Epithelial cell of prostate (primary cell): ENCODE results near the gene FBXL22.

Source experiments
- DNase-seq: peaks from one replicate; pipeline ENCODE4 v3.0.0-alpha.2; 2011; ENCODE audit warnings: low read depth, low spot score
- H3K27ac ChIP-seq: fragments of 450-650 bp; 2 replicates; pipeline ENCODE4 v1.5.1; 2017; ENCODE audit warnings: mild to moderate bottlenecking

Gene FBXL22, protein sequence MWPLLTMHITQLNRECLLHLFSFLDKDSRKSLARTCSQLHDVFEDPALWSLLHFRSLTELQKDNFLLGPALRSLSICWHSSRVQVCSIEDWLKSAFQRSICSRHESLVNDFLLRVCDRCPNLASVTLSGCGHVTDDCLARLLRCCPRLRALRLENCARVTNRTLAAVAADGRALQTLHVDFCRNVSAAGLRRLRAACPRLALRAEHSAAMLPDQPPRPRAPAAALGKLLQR

DNA sequence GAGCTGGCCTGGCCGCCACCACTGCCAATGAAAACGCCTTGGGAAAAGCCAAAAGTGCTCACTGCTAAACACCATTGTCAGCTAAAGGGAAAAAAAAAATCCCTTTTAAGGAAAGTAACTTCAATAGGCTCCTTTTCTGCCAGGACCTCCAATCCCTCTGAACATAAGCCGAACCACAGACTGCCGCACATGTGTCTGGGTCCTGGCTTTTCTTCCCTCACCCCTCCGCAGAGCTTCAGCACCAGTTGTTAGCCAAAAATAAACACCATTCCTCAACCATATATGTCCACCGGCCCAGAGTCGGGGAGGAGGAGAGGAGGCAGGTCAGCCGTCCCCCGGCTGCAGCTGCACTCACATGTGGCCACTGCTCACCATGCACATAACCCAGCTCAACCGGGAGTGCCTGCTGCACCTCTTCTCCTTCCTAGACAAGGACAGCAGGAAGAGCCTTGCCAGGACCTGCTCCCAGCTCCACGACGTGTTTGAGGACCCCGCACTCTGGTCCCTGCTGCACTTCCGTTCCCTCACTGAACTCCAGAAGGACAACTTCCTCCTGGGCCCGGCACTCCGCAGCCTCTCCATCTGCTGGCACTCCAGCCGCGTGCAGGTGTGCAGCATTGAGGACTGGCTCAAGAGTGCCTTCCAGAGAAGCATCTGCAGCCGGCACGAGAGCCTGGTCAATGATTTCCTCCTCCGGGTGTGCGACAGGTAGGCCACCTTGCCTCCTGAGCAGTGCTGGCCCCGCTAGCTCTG is at the start of gene FBXL22:
TSS of gene FBXL22 (plus strand) at position 350 of the 753 bp plus-strand sequence. CDS start at position 356, 6 bp downstream.
- H3K27ac ChIP-seq: no peak within 1 kb of the TSS
- DNase-seq: no peak

DNA sequence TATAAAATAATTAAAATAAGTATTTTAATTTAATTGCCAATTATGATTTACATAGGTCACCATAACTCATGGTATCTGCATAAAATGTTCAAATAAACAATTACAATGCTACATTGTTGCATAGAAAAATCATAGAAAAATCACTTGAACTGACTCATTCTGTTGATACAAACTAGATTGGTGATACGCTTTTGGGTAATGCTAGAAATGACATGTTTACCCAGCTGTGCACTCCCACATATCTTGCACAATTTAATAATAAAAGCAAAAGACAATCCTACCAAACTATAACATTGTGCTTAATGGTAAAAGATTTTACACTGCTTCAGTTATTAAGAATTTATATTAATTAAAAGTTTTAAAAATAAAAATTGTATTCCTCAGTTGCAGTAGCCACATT is 45.8 kb upstream of the FBXL22 start:
- no peak for DNase-seq
- H3K27ac ChIP-seq: no peak overlapping the region

DNA sequence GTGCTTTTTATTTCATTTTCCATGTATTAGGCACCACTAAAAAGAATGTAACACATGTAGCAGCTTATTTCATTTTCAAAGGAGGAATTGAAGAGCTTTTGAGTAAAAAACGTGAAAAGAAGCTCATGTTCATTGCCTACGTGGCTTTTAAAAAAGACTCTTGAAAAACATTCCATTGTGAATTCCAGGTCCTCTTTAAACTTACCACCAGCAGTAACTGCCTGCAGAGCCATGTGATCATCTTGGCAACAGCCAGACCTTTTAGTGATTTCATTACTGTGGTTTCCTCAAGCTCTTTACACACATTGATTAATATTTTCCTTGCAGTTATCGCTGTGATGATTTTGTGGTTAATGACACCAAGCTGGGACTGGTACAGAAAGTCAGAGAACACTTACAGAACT is 43.8 kb upstream of the FBXL22 start:
- peak; percentile 75 for DNase-seq
- H3K27ac ChIP-seq: peak overlapping the region; percentile 35

DNA sequence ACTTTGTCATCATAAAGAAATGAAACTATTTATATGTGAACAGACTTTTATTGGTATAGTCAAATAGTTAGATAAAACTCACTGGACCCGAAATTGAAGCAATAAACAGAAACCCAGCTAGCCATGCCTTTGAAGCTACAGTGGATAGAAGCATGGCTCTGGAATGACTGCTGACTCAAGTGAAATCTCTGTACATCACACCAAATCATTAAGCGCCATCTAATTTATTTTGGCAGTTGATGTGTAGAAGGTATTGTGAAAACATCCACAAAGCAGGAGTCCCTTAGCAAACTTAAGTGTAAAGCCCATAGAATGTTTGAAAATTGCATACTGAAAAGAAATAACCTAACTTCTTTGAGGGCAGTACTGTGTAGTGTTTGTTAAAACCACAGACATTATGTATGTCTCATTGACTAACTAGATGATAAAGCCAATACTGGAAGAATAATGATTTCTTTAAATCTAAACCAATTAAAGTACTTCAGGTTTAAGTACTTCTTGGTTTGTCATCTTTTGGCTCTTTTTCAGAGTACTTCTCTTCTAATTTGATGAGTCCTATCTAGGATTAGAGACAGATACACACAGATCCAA is 42.8 kb upstream of the FBXL22 start:
- no peak overlapping the region for H3K27ac ChIP-seq
- no peak for DNase-seq

DNA sequence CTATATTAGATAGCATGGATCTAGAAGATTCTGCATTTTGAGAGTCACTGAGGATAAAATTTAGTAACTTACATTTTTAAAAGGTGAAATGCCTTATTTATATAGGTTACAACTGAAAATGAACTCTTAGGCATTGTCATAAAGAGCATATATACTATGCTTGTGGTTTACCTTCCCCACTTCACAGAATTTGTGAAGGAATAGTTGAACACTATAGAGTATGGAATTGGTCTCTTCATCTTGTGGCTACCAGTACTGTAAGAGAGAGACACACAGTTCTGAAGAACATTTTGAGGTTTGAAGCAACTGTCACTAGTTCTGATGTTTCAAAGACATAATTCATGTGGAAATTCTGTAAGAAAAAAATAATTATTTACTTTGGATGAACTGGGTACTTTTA is 41.7 kb upstream of the FBXL22 start:
- no peak overlapping the region for H3K27ac ChIP-seq
- no peak for DNase-seq

DNA sequence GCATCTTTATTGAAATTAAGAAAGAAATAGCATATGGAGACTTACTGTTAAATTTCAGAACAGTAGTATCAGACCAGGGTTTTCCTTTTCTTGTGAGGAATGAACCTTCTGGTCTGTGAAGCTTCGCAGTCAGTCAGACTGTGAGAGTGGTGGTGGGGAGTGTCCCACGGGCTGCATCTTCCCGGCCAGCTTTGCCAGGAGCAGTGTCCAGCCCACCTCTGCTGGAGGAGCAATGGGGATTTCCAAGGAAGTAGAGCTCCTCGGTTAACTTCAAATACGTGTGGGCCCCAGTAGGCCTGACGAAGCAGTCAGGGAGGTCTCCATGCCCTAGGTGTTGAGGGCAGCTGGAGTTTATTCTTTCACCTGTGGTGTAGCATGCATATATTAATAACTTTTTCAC is 40.9 kb upstream of the FBXL22 start:
- no peak overlapping the region for H3K27ac ChIP-seq
- no peak for DNase-seq

DNA sequence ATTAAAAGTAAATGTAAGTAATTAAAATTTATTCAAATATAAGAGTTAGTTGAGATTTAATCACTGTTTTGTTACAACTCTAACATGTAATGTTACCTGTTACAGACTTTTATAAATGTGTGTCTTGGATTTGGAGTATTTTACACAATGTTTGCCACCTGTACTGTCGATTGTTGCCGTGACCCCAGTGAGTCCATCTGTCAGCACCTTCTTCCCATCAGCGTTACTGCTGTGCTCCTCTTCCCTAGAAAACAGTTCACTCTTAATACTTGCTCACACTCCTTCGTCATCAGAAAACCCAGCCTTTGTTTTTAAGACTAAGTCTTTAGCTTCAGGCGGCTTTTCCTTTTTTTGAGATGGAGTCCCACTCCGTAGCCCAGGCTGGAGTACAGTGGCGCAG is 40.5 kb upstream of the FBXL22 start:
- no peak overlapping the region for H3K27ac ChIP-seq
- DNase-seq: no peak

DNA sequence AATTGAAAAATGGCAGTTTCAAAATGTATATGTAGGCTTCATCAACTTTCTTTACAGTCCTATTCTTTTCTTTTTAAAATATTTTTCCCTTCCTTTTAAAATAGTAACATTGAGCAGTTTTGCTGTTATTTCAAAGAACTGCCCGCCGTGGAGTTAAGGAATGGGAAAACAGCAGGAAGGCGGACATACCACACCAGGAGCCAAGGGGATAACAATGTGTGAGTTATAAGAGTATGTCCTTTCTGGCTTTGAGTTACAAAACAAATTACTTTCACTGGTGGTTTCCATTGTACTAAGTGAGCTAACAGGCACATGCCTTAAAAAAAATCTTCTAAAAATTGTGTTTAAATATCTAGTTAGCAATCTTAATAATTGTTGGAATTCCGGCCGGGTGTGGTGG is 37.4 kb upstream of the FBXL22 start:
- DNase-seq: no peak
- no peak overlapping the region for H3K27ac ChIP-seq

DNA sequence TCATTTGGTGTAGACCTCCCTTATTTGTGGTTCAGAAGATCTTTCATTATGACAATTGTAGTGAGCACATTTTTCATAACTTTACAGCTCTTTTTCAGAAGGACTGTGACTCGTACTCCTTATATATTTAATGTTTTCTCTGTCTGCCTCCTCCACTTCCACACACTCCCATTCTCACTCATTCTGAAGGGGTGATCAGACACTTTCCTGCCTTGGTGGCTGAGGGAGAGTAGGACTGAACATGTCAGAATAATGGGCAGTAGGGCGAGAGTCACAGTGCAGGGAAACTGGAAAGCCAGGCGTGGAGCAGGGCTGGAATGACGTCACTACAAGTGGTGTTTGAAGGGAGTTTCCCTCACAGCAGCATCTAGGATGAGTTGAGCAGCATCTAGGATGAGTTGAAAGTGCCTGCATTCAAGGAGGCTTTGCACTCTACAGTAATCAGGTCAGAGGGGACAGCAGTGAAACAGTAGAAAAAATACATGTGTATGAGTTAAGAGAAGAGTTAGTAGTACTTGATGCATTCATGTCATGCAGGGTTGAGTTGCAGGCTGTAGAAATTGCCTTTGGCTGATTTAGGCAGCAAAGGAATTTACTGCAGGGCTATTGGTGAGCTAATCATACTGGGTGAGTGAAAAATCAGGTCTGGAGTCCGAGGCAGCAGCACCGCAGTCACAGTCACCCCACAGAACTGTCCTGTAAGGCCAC is 36.3 kb upstream of the FBXL22 start:
- H3K27ac ChIP-seq: no peak overlapping the region
- DNase-seq: no peak

DNA sequence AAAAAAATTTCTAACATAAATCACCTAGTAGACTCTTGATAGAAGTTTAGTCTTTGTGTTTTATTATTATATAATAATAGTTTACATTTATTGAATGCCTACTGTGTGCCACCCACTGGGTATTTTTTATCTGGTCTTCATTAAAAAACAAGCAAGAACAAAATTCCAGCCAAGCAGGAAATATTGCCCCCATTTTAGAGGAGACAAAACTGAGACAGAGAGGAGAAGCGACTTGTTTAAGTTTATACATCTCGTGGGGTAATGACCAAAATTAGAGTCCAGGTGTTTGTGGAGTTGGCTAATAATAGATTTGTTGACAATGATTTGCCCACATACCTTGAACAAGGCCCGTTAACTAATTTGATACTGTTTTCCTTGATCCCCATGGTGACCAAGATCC is 33.1 kb upstream of the FBXL22 start:
- no peak overlapping the region for H3K27ac ChIP-seq
- no peak for DNase-seq

DNA sequence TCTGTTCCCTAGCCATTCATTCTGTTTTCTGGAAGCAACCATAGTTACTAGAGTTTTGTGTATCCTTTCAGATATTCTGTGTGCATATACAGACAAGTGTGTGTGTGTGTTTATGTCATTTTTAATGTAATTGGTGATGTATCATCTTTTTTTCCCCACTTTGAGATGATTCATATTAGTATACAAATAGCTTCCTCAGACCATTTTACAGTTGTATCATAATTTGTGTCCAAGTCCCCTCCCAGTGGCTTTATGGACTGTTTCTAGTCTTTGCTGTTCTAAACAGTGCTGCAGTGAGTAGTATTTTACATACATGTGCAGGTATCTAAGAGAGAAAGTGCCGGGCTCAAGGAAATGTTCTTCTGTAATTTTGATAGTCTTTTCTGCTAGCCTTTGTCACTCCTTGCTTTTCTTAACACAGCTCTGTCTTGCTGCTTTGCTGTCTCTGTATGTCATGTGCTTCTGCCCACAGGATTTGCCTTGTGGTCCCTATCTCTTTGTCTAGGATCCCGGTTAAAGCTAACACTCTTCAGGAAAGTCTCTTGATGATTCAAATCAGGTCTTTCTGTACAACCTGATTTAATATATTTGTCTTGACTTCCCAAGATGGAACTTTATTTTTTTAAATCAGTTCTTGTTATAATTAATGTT is 31.5 kb upstream of the FBXL22 start:
- no peak overlapping the region for H3K27ac ChIP-seq
- no peak for DNase-seq

DNA sequence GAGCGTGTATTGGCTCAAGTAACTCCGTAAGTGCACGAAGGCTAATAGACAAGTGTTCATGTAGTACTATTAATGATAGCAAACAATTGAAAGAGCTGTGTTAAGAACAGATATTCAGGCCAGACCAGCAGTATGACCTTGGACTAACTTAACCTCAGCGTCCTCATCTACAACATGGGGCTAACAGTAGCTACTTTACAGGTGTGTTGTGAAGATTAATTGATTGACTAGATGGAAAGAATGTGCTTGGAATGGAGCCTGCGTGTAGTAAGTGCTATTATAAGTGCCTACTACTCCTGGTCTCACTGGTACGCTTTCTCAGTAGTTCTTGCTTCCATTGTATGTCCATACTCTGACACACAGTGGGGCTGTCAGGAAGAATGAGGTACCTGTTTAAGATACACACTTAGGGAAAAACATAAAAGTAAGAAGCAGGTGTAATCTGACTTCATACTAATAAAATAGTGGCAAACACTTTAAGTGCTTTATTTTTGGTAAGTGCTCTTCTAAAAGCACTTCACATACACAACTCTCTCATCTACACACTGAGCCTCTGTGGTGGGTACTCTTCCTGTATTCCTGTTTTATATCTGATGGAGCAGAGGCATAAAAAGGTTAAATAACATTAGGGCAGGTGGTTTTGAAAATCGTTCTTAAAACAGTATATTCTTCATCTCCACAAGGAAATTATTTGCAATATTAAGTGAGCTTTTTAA is 24.3 kb upstream of the FBXL22 start:
- H3K27ac ChIP-seq: no peak overlapping the region
- DNase-seq: no peak

DNA sequence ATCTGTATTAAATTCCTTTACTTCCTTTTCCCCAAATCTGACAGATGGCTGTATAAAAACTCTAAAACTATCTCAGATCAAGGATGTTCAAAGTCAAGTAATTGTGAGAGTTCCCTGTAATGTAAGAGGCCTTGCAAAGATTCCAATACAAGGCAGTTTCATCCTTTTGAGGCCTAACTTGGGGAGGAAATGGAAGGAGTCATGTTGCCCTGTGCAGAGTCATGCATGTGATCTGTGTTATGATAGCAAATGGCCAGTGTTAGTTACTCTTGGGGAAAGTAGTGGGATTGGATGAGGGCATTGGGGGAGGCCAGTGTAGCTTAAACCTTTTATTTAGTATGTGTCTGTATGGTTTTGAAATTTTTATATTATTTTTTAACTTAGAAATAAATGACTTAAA is 23.7 kb upstream of the FBXL22 start:
- no peak for DNase-seq
- H3K27ac ChIP-seq: no peak overlapping the region

DNA sequence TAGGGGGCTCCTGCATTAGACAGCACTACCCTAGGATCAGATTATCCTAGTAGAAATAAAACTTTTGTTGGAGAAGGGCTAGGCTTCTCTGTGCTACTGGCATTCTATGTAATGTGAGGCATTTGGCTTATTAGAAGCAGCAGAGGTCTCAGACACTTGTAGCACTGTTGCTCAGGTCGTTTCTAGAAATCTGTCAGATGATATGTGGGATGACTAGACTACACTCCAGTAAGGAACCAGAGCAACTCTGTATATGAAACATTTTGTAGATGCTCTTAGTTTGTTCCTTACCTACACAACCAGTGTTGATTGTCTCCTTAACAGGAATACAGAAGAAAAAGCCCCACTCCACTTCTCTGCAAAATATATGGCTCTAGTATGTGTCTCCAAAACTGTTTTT is 21.9 kb upstream of the FBXL22 start:
- DNase-seq: no peak
- H3K27ac ChIP-seq: no peak overlapping the region

DNA sequence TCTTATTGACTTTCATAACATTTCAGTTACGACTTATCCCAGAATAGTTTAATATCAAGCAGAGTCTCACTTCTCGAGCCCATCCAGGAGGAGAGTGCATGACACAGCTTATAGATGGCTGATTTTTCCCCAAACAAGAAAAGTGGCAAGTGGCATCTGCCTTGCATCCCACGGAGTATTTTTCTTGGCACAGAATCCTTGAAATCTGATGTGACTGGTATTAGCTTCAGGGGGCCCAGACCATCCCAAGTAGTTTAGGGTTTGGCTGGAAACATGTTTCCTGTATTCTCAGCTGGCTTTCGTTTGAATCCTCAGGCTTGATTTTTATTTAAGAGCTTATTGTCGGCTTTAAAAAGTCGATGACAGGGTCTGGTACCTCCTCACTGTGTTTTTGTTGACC is 20.7 kb upstream of the FBXL22 start:
- DNase-seq: no peak
- H3K27ac ChIP-seq: no peak overlapping the region

DNA sequence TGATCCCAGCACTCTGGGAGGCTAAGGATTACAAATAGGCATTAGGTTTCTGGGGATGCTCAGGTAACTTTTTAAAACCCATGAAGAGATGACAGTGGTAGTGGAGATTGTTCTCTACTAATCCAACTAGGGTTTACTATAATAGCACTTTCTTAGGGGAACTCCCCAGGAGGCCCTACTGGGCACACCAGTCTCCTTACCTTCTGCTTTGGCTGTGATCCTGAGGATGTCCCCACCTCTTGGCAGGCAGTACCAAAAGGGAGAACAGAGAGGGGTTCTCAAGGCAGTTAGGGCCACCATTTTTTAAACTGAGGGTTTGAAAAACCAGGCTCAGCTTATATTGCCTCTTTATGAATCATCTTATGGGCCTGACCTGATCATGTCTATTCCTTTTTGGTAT is 15.0 kb upstream of the FBXL22 start:
- no peak for DNase-seq
- peak overlapping the region; percentile 7 for H3K27ac ChIP-seq

DNA sequence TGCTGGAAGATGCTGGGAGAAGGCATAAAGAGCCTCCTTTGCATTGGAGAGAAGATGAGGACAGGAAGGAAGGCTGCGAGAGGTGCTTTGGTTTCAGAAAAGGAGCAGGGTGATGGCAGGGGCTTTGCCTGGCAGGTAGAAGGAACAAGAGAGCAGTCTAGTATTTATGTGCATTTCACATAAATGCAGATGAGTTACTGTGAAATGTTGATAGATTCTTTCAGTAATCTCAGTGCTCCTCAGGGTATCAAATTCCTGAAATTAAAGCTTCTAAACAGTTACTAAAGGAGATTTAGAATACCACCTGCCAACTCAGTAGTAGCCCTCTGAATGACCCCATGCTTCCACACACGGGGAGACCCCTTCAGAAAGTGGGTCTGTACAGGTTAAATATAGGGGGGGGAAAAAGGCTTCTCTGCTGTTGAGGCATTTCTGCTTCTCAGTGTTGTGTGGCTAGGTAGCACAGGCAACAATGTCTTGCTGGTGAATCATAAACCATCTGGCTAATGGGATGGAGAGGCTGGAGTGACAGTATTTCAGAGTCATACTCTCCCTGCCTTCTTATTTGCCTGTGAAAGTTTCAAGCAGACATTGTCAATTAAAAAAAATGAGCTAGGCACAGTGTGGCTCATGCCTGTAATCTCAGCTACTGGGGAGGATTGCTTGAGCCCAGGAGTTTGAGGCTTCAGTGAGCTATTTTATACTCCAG is 14.3 kb upstream of the FBXL22 start:
- peak; percentile 60 for DNase-seq
- peak overlapping the region; percentile 7 for H3K27ac ChIP-seq

DNA sequence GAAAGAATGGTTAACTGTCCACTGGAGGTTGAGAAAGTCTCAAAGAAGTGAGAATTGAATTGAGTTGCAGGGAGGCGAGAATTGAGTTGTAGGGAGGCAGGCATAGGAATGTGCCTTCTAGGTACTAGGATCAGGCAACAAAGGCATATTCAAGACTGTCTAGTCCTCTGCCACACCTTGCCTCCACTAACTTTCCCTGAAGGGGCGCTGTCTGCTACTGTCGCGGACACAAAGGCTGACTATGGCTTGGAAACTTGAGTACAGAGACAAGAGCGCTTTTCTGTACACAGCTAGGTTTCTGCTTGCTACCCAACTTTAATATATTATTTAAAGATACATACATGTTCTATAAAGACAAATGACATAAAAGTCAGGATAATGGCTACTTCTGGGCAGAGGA is 10.4 kb upstream of the FBXL22 start:
- no peak for DNase-seq
- no peak overlapping the region for H3K27ac ChIP-seq

DNA sequence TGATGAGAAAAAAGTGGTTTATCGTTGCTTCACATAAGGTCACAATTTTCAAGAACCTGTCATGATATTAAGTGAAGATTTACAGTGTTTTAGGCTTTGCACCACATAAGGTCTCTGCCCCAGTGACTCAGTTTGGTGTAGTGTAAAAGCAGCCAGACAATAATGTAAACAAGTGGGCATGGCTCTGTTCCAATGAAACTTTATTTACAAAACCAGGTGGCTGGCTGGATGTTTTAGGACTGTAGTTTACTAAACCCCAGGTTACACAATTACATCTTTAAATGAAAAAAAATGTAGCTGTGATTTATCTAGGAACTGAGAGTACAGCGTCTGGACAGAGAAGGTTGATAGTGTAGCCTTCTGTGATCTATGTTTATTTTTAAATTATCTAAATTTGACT is 9.7 kb upstream of the FBXL22 start:
- no peak overlapping the region for H3K27ac ChIP-seq
- peak; percentile 34 for DNase-seq
